RWPE1 (cell line): ENCODE data around the gene CDC42EP4.
A peak's percentile ranks its signal among the peaks of the same experiment; 100 is the strongest.

Experiments used
- CTCF ChIA-PET: fragments of 350-600 bp; sonication (Branson Sonifier 250); formaldehyde crosslinking; extraction: SDS; loops from one replicate; lab custom pipeline; 2021; lab: Yijun Ruan, JAX
- POLR2A ChIA-PET: fragments of 400-600 bp; formaldehyde crosslinking; extraction: SDS; loops from one replicate; lab custom pipeline; 2020; ENCODE audit warnings: antibody characterized with exemption; ENCODE audit not compliant: low non-redundant PET; lab: Yijun Ruan, JAX
- DNase-seq: peaks from one replicate; pipeline ENCODE4 v3.0.0; 2012; ENCODE audit warnings: low spot score
- H3K27ac ChIP-seq: fragments of 450-650 bp; 2 replicates; pipeline ENCODE4 v1.5.1; 2017
- TF ChIP-seq, protein P1 (sequence below): fragments of 450-650 bp; conservative IDR thresholded peaks from 2 replicates; pipeline ENCODE4 v1.5.1; 2017; ENCODE audit warnings: low read depth, mild to moderate bottlenecking

The CDC42EP4 gene, protein sequence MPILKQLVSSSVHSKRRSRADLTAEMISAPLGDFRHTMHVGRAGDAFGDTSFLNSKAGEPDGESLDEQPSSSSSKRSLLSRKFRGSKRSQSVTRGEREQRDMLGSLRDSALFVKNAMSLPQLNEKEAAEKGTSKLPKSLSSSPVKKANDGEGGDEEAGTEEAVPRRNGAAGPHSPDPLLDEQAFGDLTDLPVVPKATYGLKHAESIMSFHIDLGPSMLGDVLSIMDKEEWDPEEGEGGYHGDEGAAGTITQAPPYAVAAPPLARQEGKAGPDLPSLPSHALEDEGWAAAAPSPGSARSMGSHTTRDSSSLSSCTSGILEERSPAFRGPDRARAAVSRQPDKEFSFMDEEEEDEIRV

DNA sequence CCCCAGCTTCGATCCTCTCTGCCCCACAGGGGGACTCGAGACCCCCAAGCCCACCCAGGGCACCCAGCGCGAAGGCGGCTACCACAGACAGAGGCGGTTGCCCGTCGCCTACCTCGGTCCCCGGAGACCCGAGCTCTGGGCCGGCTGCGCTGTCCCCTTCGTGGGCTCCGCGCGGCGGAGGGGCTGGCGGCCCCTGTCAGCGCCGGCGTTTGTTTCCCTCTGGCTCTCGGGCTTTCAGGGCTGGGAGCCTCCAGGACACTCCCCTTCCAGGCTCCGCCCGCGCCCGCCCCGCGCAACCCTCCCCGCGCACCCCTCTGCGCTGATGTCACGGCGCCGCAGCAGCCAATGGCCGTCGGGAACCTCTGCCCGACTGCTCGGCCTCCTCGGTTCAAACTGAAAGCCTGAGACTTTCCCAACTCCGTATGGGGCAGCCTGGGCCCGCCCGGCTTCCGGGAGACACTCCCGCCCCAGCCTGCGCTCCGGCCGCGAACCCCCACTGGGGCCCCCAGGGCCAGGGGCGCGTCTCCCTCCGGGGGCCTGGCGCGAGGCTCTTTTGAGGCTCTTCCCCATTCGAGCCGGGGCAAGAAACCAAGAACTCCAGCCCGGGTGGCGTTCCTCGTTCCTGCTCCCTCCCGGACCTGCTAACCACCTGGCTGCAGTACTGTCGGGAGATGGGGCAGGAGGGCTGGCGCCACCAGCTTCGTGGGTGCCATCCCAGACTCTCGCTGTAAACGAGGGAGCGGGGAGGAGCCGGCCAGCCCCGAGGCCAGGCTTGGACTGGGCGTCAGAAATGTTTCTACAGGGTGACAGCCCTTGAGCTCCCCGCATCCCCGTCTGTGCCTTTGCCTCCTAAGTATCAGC, at the start of gene CDC42EP4:
Gene CDC42EP4 (minus strand): TSS at position 221 of the 861 bp plus-strand sequence. CDS start 25,501 bp downstream, outside the sequence.
- TF ChIP-seq, protein P1, sequence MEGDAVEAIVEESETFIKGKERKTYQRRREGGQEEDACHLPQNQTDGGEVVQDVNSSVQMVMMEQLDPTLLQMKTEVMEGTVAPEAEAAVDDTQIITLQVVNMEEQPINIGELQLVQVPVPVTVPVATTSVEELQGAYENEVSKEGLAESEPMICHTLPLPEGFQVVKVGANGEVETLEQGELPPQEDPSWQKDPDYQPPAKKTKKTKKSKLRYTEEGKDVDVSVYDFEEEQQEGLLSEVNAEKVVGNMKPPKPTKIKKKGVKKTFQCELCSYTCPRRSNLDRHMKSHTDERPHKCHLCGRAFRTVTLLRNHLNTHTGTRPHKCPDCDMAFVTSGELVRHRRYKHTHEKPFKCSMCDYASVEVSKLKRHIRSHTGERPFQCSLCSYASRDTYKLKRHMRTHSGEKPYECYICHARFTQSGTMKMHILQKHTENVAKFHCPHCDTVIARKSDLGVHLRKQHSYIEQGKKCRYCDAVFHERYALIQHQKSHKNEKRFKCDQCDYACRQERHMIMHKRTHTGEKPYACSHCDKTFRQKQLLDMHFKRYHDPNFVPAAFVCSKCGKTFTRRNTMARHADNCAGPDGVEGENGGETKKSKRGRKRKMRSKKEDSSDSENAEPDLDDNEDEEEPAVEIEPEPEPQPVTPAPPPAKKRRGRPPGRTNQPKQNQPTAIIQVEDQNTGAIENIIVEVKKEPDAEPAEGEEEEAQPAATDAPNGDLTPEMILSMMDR, result no peak
- peak within 1 kb of the TSS; percentile 94 for H3K27ac ChIP-seq
- DNase-seq, result peak; percentile 91
- CTCF ChIA-PET, result interaction anchor here (0.6 to 2.6 kb wide), 8 partner anchors 29 to 728 kb away, joined by 3 to 18 read pairs (median 6); no protein-coding TSS in a partner anchor
- POLR2A ChIA-PET, result interaction anchor here (0.6 to 1.5 kb wide), 3 partner anchors 10 to 864 kb away, joined by 3 to 4 read pairs (median 3); no protein-coding TSS in a partner anchor

DNA sequence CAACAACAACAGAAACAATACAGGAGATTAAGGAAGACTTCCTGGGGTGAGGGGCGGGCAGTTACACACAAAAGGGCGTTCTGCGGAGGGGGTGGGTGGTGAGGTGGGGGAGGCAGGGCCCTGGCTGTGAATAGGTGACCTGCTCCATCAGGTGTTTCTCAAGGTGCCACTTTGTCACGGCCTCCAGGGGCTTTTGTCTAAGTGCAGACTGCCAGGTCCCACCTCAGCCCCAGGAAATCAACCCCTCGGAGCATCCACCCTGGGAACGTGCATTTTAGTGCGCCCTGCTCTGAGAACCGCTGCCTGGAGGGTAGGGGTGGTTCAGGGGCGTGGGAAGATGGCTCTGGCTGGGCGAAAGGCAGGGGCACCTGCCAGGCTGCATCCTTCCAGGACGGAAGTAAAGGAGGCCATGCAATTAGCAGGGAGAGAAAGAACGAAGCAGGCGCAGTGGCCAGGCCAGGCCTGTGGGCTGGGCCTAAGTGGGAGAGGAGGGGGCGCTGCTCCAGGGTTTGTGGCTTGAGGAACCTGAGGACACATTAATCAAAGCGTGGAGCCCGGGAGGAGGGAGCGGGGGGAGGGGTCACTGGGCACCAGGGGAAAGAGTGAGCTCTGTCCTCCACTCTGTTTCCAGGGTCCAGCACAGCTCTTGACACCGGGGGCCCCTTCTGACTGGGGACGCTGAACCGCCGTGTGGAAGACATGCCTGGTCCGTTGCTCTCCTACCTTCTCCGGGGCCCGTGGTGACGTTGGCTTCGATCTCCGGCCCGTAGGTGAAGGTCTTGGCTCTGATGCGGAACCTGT, 49.4 kb upstream of the CDC42EP4 start:
- CTCF ChIA-PET, result interaction anchor here (1.2 kb wide), 1 partner anchor 8 kb away, joined by 4 read pairs; no protein-coding TSS in a partner anchor
- TF ChIP-seq, protein P1, result no peak
- POLR2A ChIA-PET, result no interaction called here
- DNase-seq, result no peak
- H3K27ac ChIP-seq, result no peak overlapping the region

DNA sequence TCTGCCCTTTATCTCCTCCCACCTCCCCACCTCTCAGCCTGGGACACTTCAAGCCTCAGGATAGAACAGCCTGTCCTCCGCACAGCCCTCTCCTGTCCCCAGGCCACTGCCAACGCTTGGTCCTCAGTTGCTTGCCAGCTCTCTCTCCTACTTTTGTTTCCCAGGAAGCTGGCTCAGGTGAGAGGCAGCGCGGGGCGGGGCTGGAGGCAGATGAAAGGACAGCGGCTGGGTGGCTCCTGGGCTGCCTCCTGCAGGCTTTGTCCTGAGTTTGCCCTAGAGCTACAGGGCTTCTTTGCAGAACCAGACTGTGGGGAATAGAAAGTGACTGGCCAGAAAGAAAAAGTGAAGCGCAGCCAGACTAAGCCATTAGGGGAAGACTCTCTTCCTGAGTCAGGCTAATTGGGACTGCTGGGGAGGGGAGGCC, 48.2 kb upstream of the CDC42EP4 start:
- POLR2A ChIA-PET, result interaction anchor here (0.6 kb wide), 1 partner anchor 68 kb away, joined by 3 read pairs; no protein-coding TSS in a partner anchor
- peak overlapping the region; percentile 27; the same call in 1 of the 2 replicates for H3K27ac ChIP-seq
- CTCF ChIA-PET, result interaction anchor here (0.5 to 1.2 kb wide), 6 partner anchors 9 to 733 kb away, joined by 3 to 4 read pairs (median 3); no protein-coding TSS in a partner anchor
- TF ChIP-seq, protein P1, result no peak
- DNase-seq, result peak; percentile 50

DNA sequence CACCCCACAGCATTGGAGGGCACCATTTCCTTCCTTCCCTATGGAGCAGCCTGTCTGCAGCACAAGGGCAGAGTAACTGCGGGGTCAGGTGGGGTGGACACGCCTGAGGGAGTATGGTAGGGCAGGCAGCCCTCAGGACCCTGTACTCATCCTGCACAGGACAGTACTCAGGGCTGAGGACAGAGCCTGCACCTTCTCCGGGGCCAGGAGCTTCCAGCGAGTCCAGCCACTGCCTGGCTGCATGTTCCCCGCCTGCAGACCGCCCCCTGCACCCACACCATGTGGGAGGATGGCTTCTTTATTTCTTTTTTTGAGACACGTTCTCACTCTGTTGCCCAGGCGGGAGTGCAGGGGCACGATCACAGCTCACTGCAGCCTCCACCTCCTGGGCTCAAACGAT, 47.6 kb upstream of the CDC42EP4 start:
- CTCF ChIA-PET, result interaction anchor here (0.6 kb wide), 4 partner anchors 10 to 733 kb away, joined by 3 to 4 read pairs (median 3); no protein-coding TSS in a partner anchor
- TF ChIP-seq, protein P1, result no peak
- POLR2A ChIA-PET, result interaction anchor here (0.6 kb wide), 1 partner anchor 67 kb away, joined by 3 read pairs; no protein-coding TSS in a partner anchor

DNA sequence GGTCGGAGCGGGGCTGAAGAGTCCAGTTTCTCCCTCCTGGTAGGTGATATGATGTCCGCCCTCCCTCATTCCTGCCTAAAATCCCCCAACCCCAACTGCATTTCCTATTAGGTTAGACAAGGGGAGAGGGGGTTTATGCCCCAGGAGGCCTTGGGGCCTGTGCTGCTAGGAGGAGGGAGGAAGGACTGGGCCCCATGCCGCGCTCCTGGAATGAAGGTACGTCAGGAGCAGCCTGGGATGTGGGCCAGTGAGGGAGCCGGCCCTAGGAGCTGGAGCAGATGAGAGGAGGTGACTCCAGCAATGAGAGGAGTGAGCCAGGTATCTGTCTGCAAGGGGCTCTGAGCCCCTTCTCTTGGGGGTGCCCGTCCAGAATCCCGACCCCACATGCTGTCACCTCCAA, 46.9 kb upstream of the CDC42EP4 start:
- no peak for DNase-seq
- ChIA-PET CTCF (interaction anchor here (0.6 kb wide), 1 partner anchor 633 kb away, joined by 3 read pairs; no protein-coding TSS in a partner anchor), POLR2A (no interaction called here)
- TF ChIP-seq, protein P1, result no peak
- H3K27ac ChIP-seq, result no peak overlapping the region

More for the DNA sequence above, 47.6 kb upstream of the CDC42EP4 start:
- H3K27ac ChIP-seq, result peak overlapping the region; percentile 27; the same call in 1 of the 2 replicates
- DNase-seq, result no peak
